Fibroblast of lung (primary cell): ENCODE data around the gene CERS3. TPM values are rescaled to one million over a fixed set of nuclear protein-coding genes. Genes with fewer than 3 reads are reported as not detected.

Source experiments
- DNase-seq, 2 donors: peaks; one replicate each; pipeline versions ENCODE4 v3.0.0 to v3.0.0-alpha.2; 2010; ENCODE audit warnings: low read depth in 2 of 2
- H2AFZ ChIP-seq: 2 replicates; pipeline ENCODE4 v1.5.1; 2012; ENCODE audit warnings: low read length, control low read depth, inconsistent platforms
- H3K27ac ChIP-seq: 2 replicates; pipeline ENCODE4 v1.5.1; 2011; ENCODE audit warnings: low read length, control low read depth; ENCODE audit not compliant: insufficient read depth
- H3K27me3 ChIP-seq: 2 replicates; pipeline ENCODE4 v1.5.1; 2011; ENCODE audit warnings: mild to moderate bottlenecking, low read length; ENCODE audit not compliant: control insufficient read depth, insufficient read depth
- H3K36me3 ChIP-seq: 2 replicates; pipeline ENCODE4 v1.5.1; 2011; ENCODE audit warnings: low read length; ENCODE audit not compliant: control insufficient read depth, insufficient read depth
- H3K4me1 ChIP-seq: 2 replicates; pipeline ENCODE4 v1.5.1; 2011; ENCODE audit warnings: low read length; ENCODE audit not compliant: control insufficient read depth, insufficient read depth; ENCODE audit errors: extremely low read depth
- H3K4me2 ChIP-seq: 2 replicates; pipeline ENCODE4 v1.5.1; 2011; ENCODE audit warnings: low read length, control low read depth; ENCODE audit not compliant: insufficient read depth; ENCODE audit errors: extremely low read depth
- H3K4me3 ChIP-seq, 4 experiments: fragments of 200-600 bp in 1 of 4; sonication (generic) in 1 of 4; replicated peaks in 1 of 4; 2 replicates each; pipeline ENCODE4 v1.5.1; 2011 to 2016; ENCODE audit warnings: low read length in 4 of 4, low read depth in 3 of 4, mild to moderate bottlenecking in 3 of 4, control low read depth in 2 of 4, inconsistent platforms in 1 of 4, mixed read lengths in 1 of 4; ENCODE audit not compliant: insufficient read depth in 1 of 4; ENCODE audit errors: control extremely low read depth in 1 of 4
- H3K79me2 ChIP-seq: 2 replicates; pipeline ENCODE4 v1.5.1; 2012; ENCODE audit warnings: mild to moderate bottlenecking, low read length, inconsistent platforms; ENCODE audit not compliant: control insufficient read depth, insufficient read depth
- H3K9ac ChIP-seq: 2 replicates; pipeline ENCODE4 v1.5.1; 2011; ENCODE audit warnings: mild to moderate bottlenecking, low read length, control low read depth; ENCODE audit not compliant: insufficient read depth
- H3K9me3 ChIP-seq: 2 replicates; pipeline ENCODE4 v1.5.1; 2012; ENCODE audit warnings: low read depth, low read length; ENCODE audit not compliant: control insufficient read depth, insufficient read depth
- H4K20me1 ChIP-seq: 2 replicates; pipeline ENCODE4 v1.5.1; 2011; ENCODE audit warnings: low read length; ENCODE audit not compliant: control insufficient read depth, insufficient read depth; ENCODE audit errors: extremely low read depth
- CTCF ChIP-seq, 2 donors: IDR thresholded peaks in 1 of 2; conservative IDR thresholded peaks in 1 of 2; 1 replicate in 1 of 2; 2 replicates in 1 of 2; pipeline ENCODE4 v1.5.1; 2011 to 2012; ENCODE audit warnings: low read length in 2 of 2, control low read depth in 1 of 2, inconsistent platforms in 1 of 2, low read depth in 1 of 2, mild to moderate bottlenecking in 1 of 2
- EZH2 ChIP-seq: IDR thresholded peaks from 2 replicates; pipeline ENCODE4 v1.5.1; 2012; ENCODE audit warnings: low read length, control low read depth, mild to moderate bottlenecking; ENCODE audit errors: missing control alignments
- polyA minus RNA-seq: library from RNA; depleted of rRNA, polyadenylated mRNA; stranded (reverse); fragments of >200 nt; gene quantifications from 2 replicates; pipeline ENCODE4 v1.2.3, GENCODE V29; 2011; ENCODE audit warnings: low replicate concordance
- polyA plus RNA-seq, 2 donors: library from polyadenylated mRNA; depleted of rRNA in 1 of 2; stranded (reverse) in 1 of 2; unstranded in 1 of 2; fragments of >200 nt; gene quantifications; 2 replicates each; pipeline ENCODE4 v1.2.1, GENCODE V29; 2011 to 2012; ENCODE audit warnings: missing spikeins in 1 of 2
- total RNA-seq: library from RNA; depleted of rRNA; stranded (reverse); fragments of >200 nt; gene quantifications from 2 replicates; pipeline ENCODE4 v1.2.1, GENCODE V29; 2014

CERS3 gene
- total RNA-seq = not detected in 2 replicates
- not detected in 2 replicates for polyA plus RNA-seq
- polyA plus RNA-seq (2012) = not detected in 2 replicates
- not detected in 2 replicates for polyA minus RNA-seq

GRCh38 chr15:100528833-100529428, at the start of gene CERS3:
CERS3 (minus strand) TSS chr15:100528950; CDS start chr15:100501849, 27,101 bp downstream.
- Histone ChIP-seq H3K9ac (no peak within 1 kb of the TSS), H3K4me2 (no peak within 1 kb of the TSS), H3K4me1 (no peaks in the 10 kb centered on the region), H2AFZ (no peak within 1 kb of the TSS), H3K9me3 (no peaks in the 10 kb centered on the region), H3K36me3 (no peaks in the 10 kb centered on the region), H3K79me2 (no peaks in the 10 kb centered on the region), H3K4me3 (no peak within 1 kb of the TSS), H3K27ac (no peak within 1 kb of the TSS), H4K20me1 (no peaks in the 10 kb centered on the region), H3K27me3 (no peaks in the 10 kb centered on the region)
- DNase-seq = no peak
- TF ChIP-seq CTCF (conservative IDR thresholded peaks at IDR 0.05 in 1 of 2, IDR thresholded peaks at IDR 0.05 in 1 of 2; ENCODE audit: low read depth in 1 of 2, low read length in 2 of 2) = no peak

- TF ChIP-seq CTCF (conservative IDR thresholded peaks at IDR 0.05 in 1 of 2, IDR thresholded peaks at IDR 0.05 in 1 of 2; ENCODE audit: low read depth in 1 of 2, low read length in 2 of 2) (no peak), EZH2 (no peak)
- no peak overlapping the region for H2AFZ ChIP-seq
- H3K4me2 ChIP-seq = no peak overlapping the region
- H3K79me2 ChIP-seq = no peaks in the 10 kb centered on the region
- H3K9me3 ChIP-seq = no peaks in the 10 kb centered on the region
- H3K4me3 ChIP-seq = no peak overlapping the region
- H3K9ac ChIP-seq = no peak overlapping the region
- no peaks in the 10 kb centered on the region for H3K4me1 ChIP-seq
- H3K27ac ChIP-seq = no peak overlapping the region
- no peaks in the 10 kb centered on the region for H3K27me3 ChIP-seq
- no peaks in the 10 kb centered on the region for H4K20me1 ChIP-seq
- H3K36me3 ChIP-seq = peaks cover 4% of the 10 kb centered on the region
- no peak for DNase-seq
Observed at GRCh38 chr15:100573526-100573925, 44.8 kb upstream of the CERS3 start.

- Histone ChIP-seq H3K4me2 (no peak overlapping the region), H3K9me3 (no peaks in the 10 kb centered on the region), H3K27me3 (no peaks in the 10 kb centered on the region), H4K20me1 (no peaks in the 10 kb centered on the region), H3K27ac (no peak overlapping the region), H3K4me3 (no peak overlapping the region), H3K9ac (no peak overlapping the region), H3K79me2 (no peaks in the 10 kb centered on the region), H2AFZ (no peak overlapping the region), H3K4me1 (no peaks in the 10 kb centered on the region), H3K36me3 (peaks cover 4% of the 10 kb centered on the region)
- peak; percentile 4 to 20 for TF ChIP-seq CTCF (conservative IDR thresholded peaks at IDR 0.05 in 1 of 2, IDR thresholded peaks at IDR 0.05 in 1 of 2; ENCODE audit: low read depth in 1 of 2, low read length in 2 of 2)
- no peak for TF ChIP-seq EZH2
- DNase-seq = peak in 1 of 2 donors; percentile 59
Observed at GRCh38 chr15:100572362-100572983, 43.7 kb upstream of the CERS3 start.
